ENCODE data around the gene HNMT.

The HNMT gene

DNA sequence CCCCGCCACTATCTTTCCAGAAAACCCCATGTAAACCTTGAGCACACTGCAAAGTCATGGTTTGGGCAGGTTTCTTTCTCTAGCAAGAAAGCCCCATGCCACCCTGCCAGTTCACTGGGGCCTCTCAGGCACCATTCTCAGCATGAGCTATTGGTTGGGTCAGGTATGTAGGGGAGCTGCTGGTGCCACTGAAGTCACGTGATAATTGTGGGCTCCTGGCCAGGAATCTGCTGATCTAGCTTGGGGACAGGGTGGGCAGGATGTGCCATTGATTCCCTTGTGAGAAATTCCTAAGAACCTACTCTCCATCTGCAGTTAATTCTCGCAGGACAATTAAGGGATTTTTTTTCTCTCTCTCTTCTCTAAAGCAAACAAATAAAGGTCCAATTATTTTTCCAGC, 26.5 kb upstream of the HNMT start:
- Histone ChIP-seq H3K4me2 (ENCODE audit: low read depth, low read length, poor library complexity, severe bottlenecking) (no peak overlapping the region), H3K27ac (ENCODE audit: low read depth, low read length) (no peak overlapping the region), H2AFZ (ENCODE audit: low read depth, low read length, severe bottlenecking) (no peak overlapping the region)

DNA sequence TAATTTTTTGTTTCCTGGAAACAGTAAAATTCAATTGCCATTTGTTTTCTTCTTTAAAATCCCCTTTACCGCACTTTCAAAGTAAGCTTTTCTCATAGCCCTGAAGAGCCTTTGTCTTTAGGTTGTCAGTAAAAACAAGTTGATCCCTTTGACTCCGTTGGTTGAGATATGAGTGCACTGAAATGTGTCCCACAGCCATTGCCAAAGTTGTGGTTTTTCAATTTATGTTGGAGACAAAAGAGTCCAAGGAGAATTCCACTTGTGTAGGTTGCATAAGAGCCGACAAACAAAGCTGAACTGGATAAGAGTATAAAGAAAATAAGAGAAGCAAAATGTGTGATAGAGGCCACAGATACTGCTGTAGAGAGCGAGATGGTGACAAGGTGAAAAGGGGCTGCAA, 26.1 kb upstream of the HNMT start:
- H3K36me3 ChIP-seq (ENCODE audit: low read length) = no peaks in the 10 kb centered on the region
- no peak overlapping the region for H3K27ac ChIP-seq (ENCODE audit: low read depth, low read length)
- no peak overlapping the region for H3K4me2 ChIP-seq (ENCODE audit: low read depth, low read length, poor library complexity, severe bottlenecking)
- H3F3A ChIP-seq (ENCODE audit: insufficient read depth) = no peaks in the 10 kb centered on the region
- H3K9me2 ChIP-seq (replicated peaks; ENCODE audit: insufficient read depth, low read length) = no peaks in the 10 kb centered on the region
- H2AFZ ChIP-seq (ENCODE audit: low read depth, low read length, severe bottlenecking) = no peak overlapping the region
- TF ChIP-seq EZH2phosphoT487 (conservative IDR thresholded peaks at IDR 0.05; ENCODE audit: low read length) = no peak
- TF ChIP-seq, protein P1, sequence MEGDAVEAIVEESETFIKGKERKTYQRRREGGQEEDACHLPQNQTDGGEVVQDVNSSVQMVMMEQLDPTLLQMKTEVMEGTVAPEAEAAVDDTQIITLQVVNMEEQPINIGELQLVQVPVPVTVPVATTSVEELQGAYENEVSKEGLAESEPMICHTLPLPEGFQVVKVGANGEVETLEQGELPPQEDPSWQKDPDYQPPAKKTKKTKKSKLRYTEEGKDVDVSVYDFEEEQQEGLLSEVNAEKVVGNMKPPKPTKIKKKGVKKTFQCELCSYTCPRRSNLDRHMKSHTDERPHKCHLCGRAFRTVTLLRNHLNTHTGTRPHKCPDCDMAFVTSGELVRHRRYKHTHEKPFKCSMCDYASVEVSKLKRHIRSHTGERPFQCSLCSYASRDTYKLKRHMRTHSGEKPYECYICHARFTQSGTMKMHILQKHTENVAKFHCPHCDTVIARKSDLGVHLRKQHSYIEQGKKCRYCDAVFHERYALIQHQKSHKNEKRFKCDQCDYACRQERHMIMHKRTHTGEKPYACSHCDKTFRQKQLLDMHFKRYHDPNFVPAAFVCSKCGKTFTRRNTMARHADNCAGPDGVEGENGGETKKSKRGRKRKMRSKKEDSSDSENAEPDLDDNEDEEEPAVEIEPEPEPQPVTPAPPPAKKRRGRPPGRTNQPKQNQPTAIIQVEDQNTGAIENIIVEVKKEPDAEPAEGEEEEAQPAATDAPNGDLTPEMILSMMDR (IDR thresholded peaks at IDR 0.05; ENCODE audit: insufficient read depth, low read length, poor library complexity, severe bottlenecking) = no peak
- H3K9ac ChIP-seq (ENCODE audit: low read length) = no peak overlapping the region
- no peaks in the 10 kb centered on the region for H4K20me1 ChIP-seq (ENCODE audit: low read depth, low read length)
- no peak overlapping the region for H3K4me3 ChIP-seq (ENCODE audit: insufficient read depth, low read length, poor library complexity, severe bottlenecking)
- H3K79me2 ChIP-seq (ENCODE audit: insufficient read depth, low read length) = no peaks in the 10 kb centered on the region
- no peaks in the 10 kb centered on the region for H3K27me3 ChIP-seq (ENCODE audit: low read length)
- H3K9me3 ChIP-seq (ENCODE audit: insufficient read depth, low read length) = no peaks in the 10 kb centered on the region

More for the DNA sequence above, 26.5 kb upstream of the HNMT start:
- Histone ChIP-seq H3K9me2 (replicated peaks; ENCODE audit: insufficient read depth, low read length) (no peaks in the 10 kb centered on the region), H3K27me3 (ENCODE audit: low read length) (no peaks in the 10 kb centered on the region), H3K36me3 (ENCODE audit: low read length) (no peaks in the 10 kb centered on the region), H3K9ac (ENCODE audit: low read length) (no peak overlapping the region), H3F3A (ENCODE audit: insufficient read depth) (no peaks in the 10 kb centered on the region), H4K20me1 (ENCODE audit: low read depth, low read length) (no peaks in the 10 kb centered on the region), H3K9me3 (ENCODE audit: insufficient read depth, low read length) (no peaks in the 10 kb centered on the region), H3K4me3 (ENCODE audit: insufficient read depth, low read length, poor library complexity, severe bottlenecking) (no peak overlapping the region), H3K79me2 (ENCODE audit: insufficient read depth, low read length) (no peaks in the 10 kb centered on the region)
- TF ChIP-seq, protein P1 (IDR thresholded peaks at IDR 0.05; ENCODE audit: insufficient read depth, low read length, poor library complexity, severe bottlenecking) = no peak
- TF ChIP-seq EZH2phosphoT487 (conservative IDR thresholded peaks at IDR 0.05; ENCODE audit: low read length) = no peak

DNA sequence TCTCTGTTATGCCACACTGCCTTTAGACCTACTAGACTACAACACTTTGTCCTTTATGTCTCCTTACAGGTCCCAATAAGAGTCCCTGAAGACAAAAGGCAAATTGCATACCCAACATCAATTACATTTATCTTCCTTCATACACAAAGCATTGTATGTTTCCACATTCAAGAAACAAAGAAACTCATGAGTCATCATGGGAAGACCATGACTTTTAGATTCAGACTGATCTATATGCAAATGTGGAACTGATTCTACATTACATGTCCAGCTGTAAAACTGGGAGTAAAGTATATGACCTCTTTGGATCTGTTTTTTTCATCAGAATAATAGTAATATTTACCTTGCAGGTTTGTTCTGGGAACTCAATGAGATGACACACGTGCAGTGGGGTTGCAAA, 25.2 kb upstream of the HNMT start:
- H3K9ac ChIP-seq (ENCODE audit: low read length) = no peak overlapping the region
- H4K20me1 ChIP-seq (ENCODE audit: low read depth, low read length) = no peaks in the 10 kb centered on the region
- TF ChIP-seq, protein P1 (IDR thresholded peaks at IDR 0.05; ENCODE audit: insufficient read depth, low read length, poor library complexity, severe bottlenecking) = no peak
- no peak for TF ChIP-seq EZH2phosphoT487 (conservative IDR thresholded peaks at IDR 0.05; ENCODE audit: low read length)
- H3K79me2 ChIP-seq (ENCODE audit: insufficient read depth, low read length) = no peaks in the 10 kb centered on the region
- no peak overlapping the region for H3K4me3 ChIP-seq (ENCODE audit: insufficient read depth, low read length, poor library complexity, severe bottlenecking)
- H3K9me2 ChIP-seq (replicated peaks; ENCODE audit: insufficient read depth, low read length) = no peaks in the 10 kb centered on the region
- H3K27me3 ChIP-seq (ENCODE audit: low read length) = no peaks in the 10 kb centered on the region
- H3K27ac ChIP-seq (ENCODE audit: low read depth, low read length) = no peak overlapping the region
- H2AFZ ChIP-seq (ENCODE audit: low read depth, low read length, severe bottlenecking) = no peak overlapping the region
- H3K9me3 ChIP-seq (ENCODE audit: insufficient read depth, low read length) = no peaks in the 10 kb centered on the region
- H3K4me2 ChIP-seq (ENCODE audit: low read depth, low read length, poor library complexity, severe bottlenecking) = no peak overlapping the region
- no peaks in the 10 kb centered on the region for H3F3A ChIP-seq (ENCODE audit: insufficient read depth)
- H3K36me3 ChIP-seq (ENCODE audit: low read length) = no peaks in the 10 kb centered on the region
